BLaER1 (cell line): ENCODE data around the gene SLC26A2.
"Not testable (repeated sequence)": the region's sequence is repeated elsewhere in the genome, so short reads cannot be mapped to it uniquely, and the experiment has no call there.

Experiments
- H3K27ac ChIP-seq: shearing (Covaris generic); formaldehyde crosslinking; 2 replicates; pipeline ENCODE4 v1.8.1; 2022
- H3K27me3 ChIP-seq: shearing (Covaris generic); formaldehyde crosslinking; 2 replicates; pipeline ENCODE4 v1.8.1; 2022
- H3K36me3 ChIP-seq: shearing (Covaris generic); formaldehyde crosslinking; 2 replicates; pipeline ENCODE4 v1.8.1; 2022
- H3K4me1 ChIP-seq: shearing (Covaris generic); formaldehyde crosslinking; 2 replicates; pipeline ENCODE4 v1.8.1; 2022
- H3K4me2 ChIP-seq: shearing (Covaris generic); formaldehyde crosslinking; 2 replicates; pipeline ENCODE4 v1.8.1; 2022
- H3K4me3 ChIP-seq: shearing (Covaris generic); formaldehyde crosslinking; 2 replicates; pipeline ENCODE4 v1.8.1; 2022
- H3K9ac ChIP-seq: shearing (Covaris generic); formaldehyde crosslinking; 2 replicates; pipeline ENCODE4 v1.8.1; 2022
- H3K9me3 ChIP-seq: shearing (Covaris generic); formaldehyde crosslinking; 2 replicates; pipeline ENCODE4 v1.8.1; 2022
- H4K20me1 ChIP-seq: shearing (Covaris generic); formaldehyde crosslinking; 2 replicates; pipeline ENCODE4 v1.8.1; 2022
- Cebpa-rat ChIP-seq: shearing (Covaris generic); IDR thresholded peaks from 2 replicates; pipeline ENCODE4 v1.8.1; 2022

SLC26A2 gene

GRCh38 chr5:149937610-149938009 lies 22.9 kb upstream of the SLC26A2 start:
- no peak overlapping the region for H3K4me3 ChIP-seq
- no peaks in the 10 kb centered on the region for H4K20me1 ChIP-seq
- no peaks in the 10 kb centered on the region for H3K36me3 ChIP-seq
- no peak overlapping the region for H3K9ac ChIP-seq
- TF ChIP-seq Cebpa-rat = no peak
- no peak overlapping the region for H3K4me2 ChIP-seq
- no peaks in the 10 kb centered on the region for H3K27me3 ChIP-seq
- H3K27ac ChIP-seq = no peak overlapping the region
- peaks cover 8% of the 10 kb centered on the region for H3K4me1 ChIP-seq
- H3K9me3 ChIP-seq = no peaks in the 10 kb centered on the region

DNA sequence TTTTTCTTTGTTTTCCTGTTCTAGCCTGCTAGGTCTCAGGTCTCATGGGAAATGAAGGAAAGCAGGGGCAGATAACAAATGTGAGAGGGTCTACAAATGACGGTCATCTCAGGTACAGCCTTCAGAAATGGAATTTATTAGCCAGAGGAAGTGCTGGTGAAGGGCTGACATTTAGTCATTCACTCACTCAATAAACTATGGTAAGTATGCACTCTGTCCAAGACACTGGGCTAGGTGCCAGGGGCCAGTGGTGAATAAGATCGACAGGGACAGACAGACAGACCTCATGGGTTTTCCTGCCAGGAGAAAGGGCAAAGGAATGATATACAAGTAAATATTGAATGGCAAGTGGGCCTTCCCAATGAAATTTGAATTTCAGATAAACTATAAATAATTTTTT lies 22.3 kb upstream of the SLC26A2 start:
- peaks cover 8% of the 10 kb centered on the region for H3K4me1 ChIP-seq

GRCh38 chr5:149938791-149939358 lies 21.7 kb upstream of the SLC26A2 start:
- no peak overlapping the region for H3K4me2 ChIP-seq
- H3K27ac ChIP-seq = no peak overlapping the region
- no peak overlapping the region for H3K4me3 ChIP-seq
- no peaks in the 10 kb centered on the region for H4K20me1 ChIP-seq
- H3K9me3 ChIP-seq = no peaks in the 10 kb centered on the region
- H3K4me1 ChIP-seq = peaks cover 8% of the 10 kb centered on the region
- no peaks in the 10 kb centered on the region for H3K36me3 ChIP-seq
- no peak overlapping the region for H3K9ac ChIP-seq
- H3K27me3 ChIP-seq = no peaks in the 10 kb centered on the region
- TF ChIP-seq Cebpa-rat = no peak

More for the DNA sequence above, 22.3 kb upstream of the SLC26A2 start:
- no peak for TF ChIP-seq Cebpa-rat
- Histone ChIP-seq H3K9ac (no peak overlapping the region), H3K9me3 (no peaks in the 10 kb centered on the region), H3K36me3 (no peaks in the 10 kb centered on the region), H3K4me2 (no peak overlapping the region), H3K27me3 (no peaks in the 10 kb centered on the region), H4K20me1 (no peaks in the 10 kb centered on the region), H3K4me3 (no peak overlapping the region), H3K27ac (no peak overlapping the region)

GRCh38 chr5:149939546-149939945 lies 21.0 kb upstream of the SLC26A2 start:
- Histone ChIP-seq H3K9ac (no peak overlapping the region), H3K9me3 (no peaks in the 10 kb centered on the region), H3K27ac (no peak overlapping the region), H3K4me3 (no peak overlapping the region), H3K36me3 (no peaks in the 10 kb centered on the region), H3K4me2 (no peak overlapping the region), H3K27me3 (no peaks in the 10 kb centered on the region), H3K4me1 (peaks cover 8% of the 10 kb centered on the region), H4K20me1 (no peaks in the 10 kb centered on the region)
- TF ChIP-seq Cebpa-rat = no peak

DNA sequence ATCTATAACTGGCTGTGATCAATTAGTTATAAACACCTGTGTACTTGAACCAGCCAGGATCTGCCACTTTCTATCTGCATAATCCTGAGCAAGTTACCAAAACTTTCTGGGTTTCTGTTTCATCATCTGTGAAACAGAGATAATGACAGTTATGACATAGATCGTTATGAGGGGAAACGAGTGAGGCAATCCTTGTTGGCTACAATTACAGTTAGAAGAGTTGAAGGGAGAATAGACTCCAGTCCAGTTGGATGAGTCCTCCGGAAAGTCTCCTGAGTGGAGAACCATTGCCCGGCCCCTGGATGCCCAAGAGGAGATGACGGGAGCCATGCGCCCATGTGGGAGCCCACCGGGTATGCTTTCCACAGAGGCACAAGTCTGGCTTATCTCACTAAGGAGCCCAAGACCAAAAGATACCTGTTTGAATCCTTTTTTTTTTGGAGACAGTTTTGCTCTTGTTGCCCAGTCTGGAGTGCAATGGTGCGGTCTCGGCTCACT lies 20.4 kb upstream of the SLC26A2 start:
- no peak overlapping the region for H3K27ac ChIP-seq
- no peaks in the 10 kb centered on the region for H3K27me3 ChIP-seq
- no peak overlapping the region for H3K9ac ChIP-seq
- TF ChIP-seq Cebpa-rat = no peak
- H3K4me3 ChIP-seq = no peak overlapping the region
- H3K4me1 ChIP-seq = peaks cover 8% of the 10 kb centered on the region
- no peaks in the 10 kb centered on the region for H3K9me3 ChIP-seq
- no peak overlapping the region for H3K4me2 ChIP-seq
- no peaks in the 10 kb centered on the region for H3K36me3 ChIP-seq
- H4K20me1 ChIP-seq = no peaks in the 10 kb centered on the region

DNA sequence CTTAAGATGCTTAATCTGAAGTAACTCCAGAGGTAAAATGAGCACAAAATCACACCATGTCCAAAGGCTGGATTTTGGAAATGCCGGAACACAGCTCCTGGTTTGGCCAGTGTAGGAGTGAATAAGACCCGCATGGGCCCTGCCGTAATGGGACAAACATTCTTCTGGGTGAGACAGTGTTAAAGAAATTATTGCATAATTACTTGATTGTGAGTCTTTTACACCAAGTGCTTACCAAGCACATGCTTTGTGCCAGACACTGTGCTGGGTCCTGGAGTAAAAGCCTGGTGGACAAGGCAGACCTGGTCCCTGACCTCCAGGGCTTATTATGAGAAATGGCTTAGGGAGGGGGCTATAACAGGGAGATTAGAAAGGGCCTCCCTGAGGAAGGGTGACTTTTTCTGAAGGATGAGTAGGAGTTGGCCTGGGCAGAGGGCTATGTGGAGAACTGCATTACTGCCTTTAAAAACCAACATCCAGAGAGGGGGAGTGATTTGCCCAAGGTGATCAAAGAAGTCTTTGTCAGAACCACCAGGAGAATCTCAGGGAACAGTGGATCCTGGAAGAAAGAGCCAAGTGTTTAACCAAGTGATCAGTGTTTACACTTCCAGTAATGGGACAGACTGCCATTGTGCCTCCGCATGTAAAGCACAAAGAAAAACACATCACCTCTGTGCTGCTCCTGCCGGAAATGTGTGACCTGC lies 19.5 kb upstream of the SLC26A2 start:
- no peak overlapping the region for H3K4me2 ChIP-seq
- H3K27me3 ChIP-seq = no peaks in the 10 kb centered on the region
- H4K20me1 ChIP-seq = no peaks in the 10 kb centered on the region
- peaks cover 1% of the 10 kb centered on the region for H3K4me1 ChIP-seq
- no peak overlapping the region for H3K27ac ChIP-seq
- no peak overlapping the region for H3K4me3 ChIP-seq
- H3K9ac ChIP-seq = no peak overlapping the region
- TF ChIP-seq Cebpa-rat = no peak
- H3K36me3 ChIP-seq = no peaks in the 10 kb centered on the region
- no peaks in the 10 kb centered on the region for H3K9me3 ChIP-seq

DNA sequence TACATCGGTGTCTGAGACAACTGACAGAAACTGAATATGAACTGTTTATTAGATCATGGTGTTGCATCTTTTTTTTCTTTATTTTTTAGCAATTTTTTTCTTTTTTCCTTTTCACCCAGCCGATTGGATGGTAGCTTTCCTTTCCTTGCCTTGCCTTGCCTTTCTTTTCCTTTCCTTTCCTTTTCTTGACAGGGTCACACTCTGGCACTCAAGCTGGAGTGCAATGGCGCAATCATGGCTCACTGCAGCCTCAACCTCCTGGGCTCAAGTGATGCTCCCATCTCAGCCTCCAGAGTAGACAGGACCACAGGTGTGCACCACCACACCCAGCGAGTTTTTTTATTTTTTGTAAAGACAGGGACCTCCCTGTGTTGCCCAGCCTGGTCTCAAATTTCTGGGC lies 18.8 kb upstream of the SLC26A2 start:
- H3K4me1 ChIP-seq = no peaks in the 10 kb centered on the region
- no peak for TF ChIP-seq Cebpa-rat

DNA sequence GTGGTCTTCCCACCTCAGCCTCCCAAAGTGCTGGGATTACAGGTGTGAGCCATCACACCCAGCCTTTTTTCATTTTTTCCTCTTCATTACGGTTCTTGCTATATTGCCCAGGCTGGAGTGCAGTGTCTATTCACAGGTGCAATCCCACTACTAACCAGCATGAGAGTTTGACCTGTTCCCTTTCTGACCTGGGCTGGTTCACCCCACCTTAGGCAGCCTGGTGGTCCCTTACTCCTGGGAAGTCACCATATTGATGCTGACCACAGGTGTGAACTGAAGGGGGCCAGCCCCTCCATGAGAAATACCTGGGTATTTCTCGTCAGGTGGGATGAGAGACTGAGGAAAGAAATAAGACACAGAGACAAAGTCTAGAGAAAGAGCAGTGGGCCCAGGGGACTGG lies 18.4 kb upstream of the SLC26A2 start:
- H3K4me3 ChIP-seq = no peak overlapping the region
- no peak for TF ChIP-seq Cebpa-rat
- no peaks in the 10 kb centered on the region for H3K9me3 ChIP-seq
- H3K4me2 ChIP-seq = no peak overlapping the region
- no peaks in the 10 kb centered on the region for H3K27me3 ChIP-seq
- H4K20me1 ChIP-seq = no peaks in the 10 kb centered on the region
- H3K4me1 ChIP-seq = no peaks in the 10 kb centered on the region
- H3K36me3 ChIP-seq = no peaks in the 10 kb centered on the region
- no peak overlapping the region for H3K9ac ChIP-seq
- no peak overlapping the region for H3K27ac ChIP-seq

More for the DNA sequence above, 18.8 kb upstream of the SLC26A2 start:
- H3K4me2 ChIP-seq = no peak overlapping the region
- no peaks in the 10 kb centered on the region for H3K9me3 ChIP-seq
- no peaks in the 10 kb centered on the region for H4K20me1 ChIP-seq
- H3K27ac ChIP-seq = no peak overlapping the region
- H3K9ac ChIP-seq = no peak overlapping the region
- H3K4me3 ChIP-seq = no peak overlapping the region
- no peaks in the 10 kb centered on the region for H3K36me3 ChIP-seq
- H3K27me3 ChIP-seq = no peaks in the 10 kb centered on the region

DNA sequence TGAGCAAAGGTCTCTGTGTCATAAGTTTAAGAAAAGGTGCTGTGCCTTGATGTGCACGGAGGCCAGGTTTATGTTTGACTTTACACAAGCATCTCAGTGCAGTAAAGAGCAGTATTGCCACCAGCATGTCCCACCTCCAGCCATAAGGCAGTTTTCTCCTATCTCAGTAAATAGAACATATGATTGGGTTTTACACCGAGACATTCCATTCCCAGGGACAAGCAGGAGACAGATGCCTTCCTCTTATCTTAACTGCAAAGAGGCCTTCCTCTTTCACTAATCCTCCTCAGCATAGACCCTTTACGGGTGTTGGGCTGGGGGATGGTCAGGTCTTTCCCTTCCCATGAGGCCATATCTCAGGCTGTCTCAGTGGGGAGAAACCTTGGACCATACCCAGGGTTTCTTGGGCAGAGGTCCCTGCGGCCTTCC lies 17.8 kb upstream of the SLC26A2 start:
- H3K4me2 ChIP-seq, H3K27me3 ChIP-seq, H3K36me3 ChIP-seq, H4K20me1 ChIP-seq, H3K9me3 ChIP-seq, H3K4me1 ChIP-seq, H3K9ac ChIP-seq, H3K27ac ChIP-seq, H3K4me3 ChIP-seq: not testable (repeated sequence)

DNA sequence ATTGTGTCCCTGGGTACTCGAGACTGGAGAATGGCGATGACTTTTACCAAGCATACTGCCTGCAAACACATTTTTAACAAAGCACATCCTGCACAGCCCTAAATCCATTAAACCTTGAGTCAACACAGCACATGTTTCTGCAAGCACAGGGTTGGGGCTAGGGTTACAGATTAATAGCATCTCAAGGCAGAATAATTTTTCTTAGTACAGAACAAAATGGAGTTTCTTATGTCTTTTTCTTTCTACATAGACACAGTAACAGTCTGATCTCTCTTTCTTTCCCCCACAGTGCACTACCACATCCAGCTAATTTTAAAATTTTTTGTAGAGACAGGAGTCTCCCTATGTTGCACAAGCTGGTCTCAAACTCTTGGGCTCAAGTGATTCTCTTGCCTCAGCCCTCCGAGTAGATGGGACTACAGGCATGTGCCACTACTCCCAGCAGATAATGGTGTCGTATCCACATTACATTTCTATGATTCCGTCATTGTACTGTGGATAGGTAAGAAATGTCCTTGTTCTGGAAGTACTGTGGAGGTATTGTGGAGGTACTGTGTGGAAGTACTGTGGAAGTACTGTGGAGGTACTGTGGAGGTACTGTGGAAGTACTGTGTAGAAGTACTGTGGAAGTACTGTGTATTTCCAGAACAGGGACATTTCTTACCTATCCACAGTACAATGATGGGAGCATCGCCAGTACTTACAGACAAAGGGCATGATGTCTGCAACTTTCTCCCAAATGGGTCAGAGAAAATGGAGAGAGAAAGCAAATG lies 17.2 kb upstream of the SLC26A2 start:
- not testable (repeated sequence) for H3K4me1 ChIP-seq, H3K9ac ChIP-seq, H3K36me3 ChIP-seq, H3K9me3 ChIP-seq, H3K4me3 ChIP-seq, H4K20me1 ChIP-seq, H3K4me2 ChIP-seq, H3K27me3 ChIP-seq, H3K27ac ChIP-seq
